IPS DF 6.9 (cell line): Measurements from ENCODE around the gene ACSF2.
"Not testable (repeated sequence)": the region's sequence is repeated elsewhere in the genome, so short reads cannot be mapped to it uniquely, and the experiment has no call there.

Experiments used
- DNase-seq: peaks from one replicate; pipeline ENCODE4 v3.0.0-alpha.2; 2013; ENCODE audit warnings: low read depth, low spot score
- H3K27ac ChIP-seq: one replicate; pipeline ENCODE4 v1.5.1; 2013; ENCODE audit warnings: low read length, control low read depth
- H3K27me3 ChIP-seq: 2 replicates; pipeline ENCODE4 v1.6.1; 2013; ENCODE audit warnings: mild to moderate bottlenecking, low read length; ENCODE audit not compliant: control insufficient read depth, insufficient read depth
- H3K36me3 ChIP-seq: 2 replicates; pipeline ENCODE4 v1.6.1; 2013; ENCODE audit warnings: low read length; ENCODE audit not compliant: control insufficient read depth, insufficient read depth
- H3K4me1 ChIP-seq: 2 replicates; pipeline ENCODE4 v1.6.1; 2013; ENCODE audit warnings: low read length; ENCODE audit not compliant: control insufficient read depth, insufficient read depth
- H3K4me3 ChIP-seq: 2 replicates; pipeline ENCODE4 v1.5.1; 2013; ENCODE audit warnings: mild to moderate bottlenecking, low read length
- H3K9me3 ChIP-seq: 2 replicates; pipeline ENCODE4 v1.6.1; 2013; ENCODE audit warnings: low read length, inconsistent platforms; ENCODE audit not compliant: control insufficient read depth, insufficient read depth
- WGBS: extraction: QIAGEN DNeasy Blood & Tissue Kit; methylation state at CpG from one replicate; pipeline ENCODE4 v1.1.7; 2013; ENCODE audit warnings: mixed read lengths, missing lambda C conversion rate; ENCODE audit not compliant: insufficient read length, insufficient coverage; 5-methylcytosine and 5-hydroxymethylcytosine counted together

ACSF2 gene

GRCh38 chr17:50412188-50412732 is 13.8 kb upstream of the ACSF2 start:
- Histone ChIP-seq H3K27ac (no peak overlapping the region), H3K9me3 (no peaks in the 10 kb centered on the region), H3K27me3 (no peaks in the 10 kb centered on the region), H3K4me1 (no peaks in the 10 kb centered on the region), H3K4me3 (no peak overlapping the region), H3K36me3 (no peaks in the 10 kb centered on the region)
- no peak for DNase-seq
- no CpG with 5 or more reads among the region's 4 CpGs for WGBS

- no peaks in the 10 kb centered on the region for H3K27me3 ChIP-seq
- no peak for DNase-seq
- no peak overlapping the region for H3K27ac ChIP-seq
- no peaks in the 10 kb centered on the region for H3K36me3 ChIP-seq
- no peak overlapping the region for H3K4me3 ChIP-seq
- WGBS: no CpG with 5 or more reads among the region's 3 CpGs
- H3K9me3 ChIP-seq: no peaks in the 10 kb centered on the region
- H3K4me1 ChIP-seq: no peaks in the 10 kb centered on the region
Observed at GRCh38 chr17:50414808-50415207, 11.2 kb upstream of the ACSF2 start.

GRCh38 chr17:50419577-50419976 is 6.4 kb upstream of the ACSF2 start:
- not testable (repeated sequence) for DNase-seq, H3K27ac ChIP-seq, H3K36me3 ChIP-seq, H3K27me3 ChIP-seq, H3K4me1 ChIP-seq, H3K4me3 ChIP-seq, H3K9me3 ChIP-seq
- WGBS: no CpG with 5 or more reads among the region's 10 CpGs

- H3K9me3 ChIP-seq: no peaks in the 10 kb centered on the region
- H3K27me3 ChIP-seq: no peaks in the 10 kb centered on the region
- no peak for DNase-seq
- WGBS: no CpG with 5 or more reads among the region's 6 CpGs
- peaks cover 3% of the 10 kb centered on the region; the same call in 1 of the 2 replicates for H3K4me1 ChIP-seq
- H3K27ac ChIP-seq: no peak overlapping the region
- no peaks in the 10 kb centered on the region for H3K36me3 ChIP-seq
- H3K4me3 ChIP-seq: no peak overlapping the region
Observed at GRCh38 chr17:50420419-50421112, 5.5 kb upstream of the ACSF2 start.

- Histone ChIP-seq H3K4me1 (peaks cover 4% of the 10 kb centered on the region; the same call in 1 of the 2 replicates), H3K36me3 (no peaks in the 10 kb centered on the region), H3K9me3 (no peaks in the 10 kb centered on the region), H3K27ac (no peak overlapping the region), H3K4me3 (no peak overlapping the region), H3K27me3 (no peaks in the 10 kb centered on the region)
- WGBS: no CpG with 5 or more reads among the region's 3 CpGs
- no peak for DNase-seq
Observed at GRCh38 chr17:50421308-50422051, 4.5 kb upstream of the ACSF2 start.

- no CpG with 5 or more reads among the region's 2 CpGs for WGBS
- no peak overlapping the region for H3K4me3 ChIP-seq
- no peaks in the 10 kb centered on the region for H3K36me3 ChIP-seq
- H3K27ac ChIP-seq: no peak overlapping the region
- H3K4me1 ChIP-seq: peaks cover 4% of the 10 kb centered on the region; the same call in 1 of the 2 replicates
- H3K9me3 ChIP-seq: no peaks in the 10 kb centered on the region
- DNase-seq: no peak
- no peaks in the 10 kb centered on the region for H3K27me3 ChIP-seq
Observed at GRCh38 chr17:50422738-50423137, 3.3 kb upstream of the ACSF2 start.

- peaks cover 4% of the 10 kb centered on the region; the same call in 1 of the 2 replicates for H3K4me1 ChIP-seq
- no peak for DNase-seq
- WGBS: no CpG with 5 or more reads among the region's 6 CpGs
Observed at GRCh38 chr17:50423553-50424159, 2.4 kb upstream of the ACSF2 start.

GRCh38 chr17:50424246-50424995 is 1.6 kb upstream of the ACSF2 start:
- no CpG with 5 or more reads among the region's 9 CpGs for WGBS
- Histone ChIP-seq H3K9me3 (no peaks in the 10 kb centered on the region), H3K27ac (no peak overlapping the region), H3K4me3 (no peak overlapping the region), H3K36me3 (no peaks in the 10 kb centered on the region), H3K27me3 (no peaks in the 10 kb centered on the region), H3K4me1 (peaks cover 4% of the 10 kb centered on the region; the same call in 1 of the 2 replicates)
- DNase-seq: no peak

More at GRCh38 chr17:50423553-50424159, 2.4 kb upstream of the ACSF2 start:
- H3K9me3 ChIP-seq: no peaks in the 10 kb centered on the region
- no peak overlapping the region for H3K4me3 ChIP-seq
- no peaks in the 10 kb centered on the region for H3K27me3 ChIP-seq
- no peaks in the 10 kb centered on the region for H3K36me3 ChIP-seq
- H3K27ac ChIP-seq: no peak overlapping the region

GRCh38 chr17:50424996-50425681 is 879 bp upstream of the ACSF2 start:
- H3K4me1 ChIP-seq: peaks cover 4% of the 10 kb centered on the region; the same call in 1 of the 2 replicates
- no CpG with 5 or more reads among the region's 8 CpGs for WGBS
- H3K9me3 ChIP-seq: no peaks in the 10 kb centered on the region
- H3K4me3 ChIP-seq: no peak overlapping the region
- H3K27me3 ChIP-seq: no peaks in the 10 kb centered on the region
- DNase-seq: no peak
- H3K27ac ChIP-seq: no peak overlapping the region
- no peaks in the 10 kb centered on the region for H3K36me3 ChIP-seq
